ENCODE data around the gene DENND2A.
"Not testable (repeated sequence)": the region's sequence is repeated elsewhere in the genome, so short reads cannot be mapped to it uniquely, and the experiment has no call there.

Gene DENND2A

DNA sequence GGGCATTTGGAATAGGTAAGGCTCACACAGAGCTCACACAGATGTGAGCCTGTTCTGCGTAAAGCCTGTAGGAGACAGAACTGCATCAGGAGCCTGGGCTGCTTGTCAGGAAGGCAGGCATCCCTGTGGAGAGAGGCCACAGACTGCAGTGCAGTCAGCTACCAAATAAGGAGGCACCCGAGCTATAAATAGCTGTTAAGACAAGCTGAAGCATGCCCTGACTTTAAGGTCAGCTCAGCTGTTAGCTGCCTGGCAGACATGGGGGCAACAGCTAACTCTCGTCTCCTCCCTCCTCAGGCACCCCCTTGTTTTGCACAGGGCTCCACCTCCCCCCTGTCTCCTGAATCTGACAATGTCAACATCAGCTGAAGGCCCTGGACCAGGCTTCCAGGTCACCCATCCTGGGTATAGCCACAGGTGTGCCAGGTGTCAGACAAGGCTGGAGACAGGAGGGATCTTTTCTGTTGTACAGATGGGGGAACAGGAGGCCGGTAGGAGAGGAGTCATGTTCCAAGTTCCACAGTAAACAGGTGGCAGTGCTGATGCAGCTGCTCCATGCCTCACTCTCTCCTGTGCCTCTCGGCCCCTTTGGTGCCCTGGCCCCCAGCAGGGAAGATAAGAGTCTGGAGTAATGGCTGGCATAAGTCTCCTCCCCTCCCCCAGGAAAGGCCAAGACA is 133.7 kb downstream of the DENND2A start:
- DNase-seq (ENCODE audit: low read depth), result peak; percentile 12

DNA sequence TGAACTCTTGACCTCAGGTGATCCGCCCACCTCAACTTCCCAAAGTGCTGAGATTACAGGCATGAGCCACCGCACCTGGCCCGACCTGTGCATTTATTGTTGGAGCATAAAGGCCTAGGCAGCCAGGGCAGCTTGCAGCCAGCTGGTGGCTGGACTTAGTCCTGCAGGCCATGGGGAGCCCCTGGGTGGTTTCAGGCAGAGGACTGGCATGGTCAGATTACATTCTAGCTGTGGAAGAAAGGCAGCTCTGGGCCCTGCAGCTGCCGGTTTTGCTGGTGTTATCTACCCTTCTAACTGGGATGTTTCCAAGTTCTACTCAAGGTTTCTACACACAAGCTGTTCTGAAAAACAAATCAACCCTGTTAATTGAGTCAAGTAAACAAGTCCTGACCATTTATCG is 138.6 kb downstream of the DENND2A start:
- DNase-seq (ENCODE audit: low read depth), result no peak

DNA sequence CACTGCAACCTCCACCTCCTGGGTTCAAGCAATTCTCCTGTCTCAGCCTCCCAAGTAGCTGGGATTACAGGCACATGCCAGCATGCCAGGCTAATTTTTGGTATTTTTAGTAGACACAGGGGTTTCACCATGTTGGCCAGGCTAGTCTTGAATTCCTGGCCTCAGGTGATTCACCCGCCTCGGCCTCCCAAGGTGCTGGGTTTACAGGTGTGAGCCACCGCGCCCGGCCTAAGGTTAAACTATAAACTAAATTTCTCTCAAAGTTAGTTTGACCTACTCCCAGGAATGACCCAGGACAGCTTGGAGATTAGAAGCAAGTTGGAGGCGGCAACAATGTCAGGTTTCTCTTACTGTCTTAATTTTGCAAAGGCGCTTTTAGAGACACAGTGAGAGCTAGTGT is 142.8 kb downstream of the DENND2A start:
- not testable (repeated sequence) for DNase-seq (ENCODE audit: low read depth)

DNA sequence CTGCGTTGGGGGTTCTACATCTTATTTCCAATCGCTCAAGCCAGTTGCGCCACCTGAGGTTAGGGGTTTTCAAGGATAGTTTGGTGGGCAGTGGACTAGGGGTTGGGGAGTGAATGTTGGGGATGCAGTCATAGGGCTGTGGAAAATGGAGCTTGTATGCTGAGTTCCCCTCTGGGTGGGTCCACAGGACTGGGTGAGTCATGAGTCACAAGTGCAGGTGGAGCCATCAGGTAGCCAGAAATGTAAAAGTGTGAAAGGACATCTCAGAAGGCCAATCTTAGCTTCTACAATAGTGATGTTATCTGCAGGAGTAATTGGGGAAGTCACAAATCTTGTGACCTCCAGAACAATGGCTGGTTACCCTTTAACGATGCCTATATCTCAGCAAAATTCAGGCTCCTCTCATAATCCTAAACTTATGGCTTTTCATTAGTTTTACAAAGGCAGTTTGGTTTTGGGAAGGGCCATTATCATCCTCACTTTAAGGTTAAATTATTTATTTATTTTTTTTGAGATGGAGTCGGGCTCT is 143.3 kb downstream of the DENND2A start:
- no peak for DNase-seq (ENCODE audit: low read depth)

DNA sequence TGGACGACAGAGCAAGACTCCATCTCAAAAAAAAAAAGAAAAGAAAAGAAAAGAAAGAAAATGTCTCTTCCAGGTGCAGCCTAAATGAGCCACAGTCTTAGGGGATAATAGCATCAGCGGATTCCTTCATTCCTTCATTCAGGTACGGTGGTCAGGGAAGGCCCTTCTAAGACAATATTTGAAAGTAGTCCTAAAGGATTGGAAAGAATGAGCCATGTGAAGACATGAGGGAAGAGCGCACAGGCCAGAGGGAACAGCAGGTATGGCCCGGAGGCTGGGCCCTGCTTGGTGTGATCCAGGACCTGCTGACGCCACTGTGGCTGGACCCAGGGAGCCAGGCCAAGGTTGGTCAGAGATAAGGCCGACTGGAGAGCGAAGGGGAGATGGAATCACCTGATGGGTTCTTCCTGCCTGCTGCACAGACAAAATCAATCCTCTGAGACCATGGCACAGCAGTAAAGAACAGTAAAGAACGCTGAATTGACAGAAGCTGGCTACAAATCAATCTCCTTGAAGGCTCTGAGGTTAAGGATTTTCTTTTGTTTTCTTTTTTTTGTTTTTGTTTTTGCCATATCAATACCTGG is 145.0 kb downstream of the DENND2A start:
- DNase-seq (ENCODE audit: low read depth), result no peak

DNA sequence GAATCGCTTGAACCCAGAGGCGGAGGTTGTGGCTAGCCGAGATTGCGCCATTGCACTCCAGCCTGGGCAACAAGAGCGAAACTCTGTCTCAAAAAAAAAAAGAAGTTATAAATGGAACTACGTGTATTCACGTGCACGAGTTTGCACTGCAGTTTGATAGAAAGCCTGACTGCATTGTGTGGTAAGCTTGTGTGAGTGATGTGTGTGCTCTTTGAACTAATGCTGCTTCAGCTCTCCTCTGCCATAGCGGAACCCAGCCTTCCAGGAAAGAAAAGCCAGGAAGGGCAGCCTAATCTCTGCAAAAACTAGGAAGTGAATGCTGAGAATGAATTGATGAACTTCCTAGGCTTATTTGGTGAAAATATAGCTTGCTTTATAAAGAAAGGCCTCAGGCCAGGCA is 145.7 kb downstream of the DENND2A start:
- DNase-seq (ENCODE audit: low read depth), result no peak

DNA sequence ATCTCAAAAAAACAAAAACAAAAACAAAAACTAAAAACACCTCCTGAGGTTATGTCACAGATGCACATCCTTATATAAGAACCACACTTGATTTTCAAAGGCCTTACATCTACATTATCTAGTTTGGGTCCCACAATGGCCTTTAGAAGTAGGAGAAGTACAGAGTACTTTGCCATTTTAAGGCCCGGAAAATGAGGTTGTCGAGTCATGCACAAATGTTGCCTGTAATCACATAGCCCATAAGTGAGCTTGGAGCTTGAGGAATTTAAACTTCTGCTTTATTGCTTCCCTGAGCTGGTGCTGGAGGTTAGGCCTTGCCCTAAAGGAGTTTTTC is 151.6 kb downstream of the DENND2A start:
- DNase-seq (ENCODE audit: low read depth), result no peak

DNA sequence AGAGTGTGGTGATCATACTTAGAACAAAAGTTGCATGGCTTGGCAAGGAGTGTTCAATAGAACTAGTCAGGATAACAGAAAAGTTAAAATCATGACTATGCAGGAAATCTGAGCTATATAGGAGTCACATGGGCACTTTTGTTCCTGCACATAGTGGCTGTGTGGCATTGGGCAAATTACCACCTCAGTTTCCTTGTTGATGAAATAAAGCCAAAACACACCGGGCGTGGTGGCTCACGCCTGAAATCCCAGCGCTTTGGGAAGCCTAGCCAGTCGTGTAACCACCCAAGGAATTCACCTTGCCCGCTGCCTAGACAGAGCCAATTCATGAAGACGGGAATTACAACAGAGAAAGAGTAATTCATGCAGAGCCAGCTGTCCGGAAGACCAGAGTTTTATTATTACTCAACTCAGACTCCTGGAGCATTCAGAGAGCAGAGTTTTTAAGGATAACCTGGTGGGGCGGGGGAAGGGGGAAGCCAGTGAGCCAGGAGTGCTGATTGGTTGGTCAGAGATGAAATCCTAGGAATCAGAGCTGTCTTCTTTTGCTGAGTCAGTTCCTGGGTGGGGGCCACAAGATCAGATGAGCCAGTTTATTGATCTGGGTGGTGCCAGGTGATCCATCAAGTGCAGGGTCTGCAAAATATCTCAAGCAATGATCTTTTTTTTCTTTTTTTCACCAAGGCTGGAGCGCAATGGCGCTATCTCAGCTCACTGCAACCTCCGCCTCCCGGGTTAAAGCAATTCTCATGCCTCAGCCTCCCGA is 154.9 kb downstream of the DENND2A start:
- no peak for DNase-seq (ENCODE audit: low read depth)

DNA sequence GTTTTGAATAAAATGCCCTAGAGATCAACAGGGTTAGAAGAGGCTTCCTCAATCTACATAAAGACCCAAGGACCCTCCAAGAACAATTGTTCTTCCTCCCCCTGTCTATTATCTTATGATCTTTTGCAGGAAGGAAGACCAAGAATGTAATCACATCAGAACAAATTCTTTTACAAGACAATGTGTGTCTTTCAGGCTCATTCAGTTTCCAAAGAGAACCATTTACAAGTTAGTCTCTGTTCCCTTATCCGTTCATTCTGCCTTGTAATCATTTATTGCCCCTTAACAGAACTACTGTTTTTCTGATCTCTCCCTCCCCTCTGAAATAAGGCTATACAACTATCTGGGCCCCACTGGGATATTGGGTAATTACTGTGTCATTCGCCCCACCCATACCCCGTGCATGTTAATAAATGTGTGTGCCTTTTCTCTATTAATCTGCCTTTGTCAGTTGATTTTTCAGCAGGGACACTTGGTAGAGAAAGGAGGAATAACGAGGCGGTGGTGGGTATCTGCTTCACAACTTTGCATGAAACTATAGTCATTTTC is 155.6 kb downstream of the DENND2A start:
- no peak for DNase-seq (ENCODE audit: low read depth)

DNA sequence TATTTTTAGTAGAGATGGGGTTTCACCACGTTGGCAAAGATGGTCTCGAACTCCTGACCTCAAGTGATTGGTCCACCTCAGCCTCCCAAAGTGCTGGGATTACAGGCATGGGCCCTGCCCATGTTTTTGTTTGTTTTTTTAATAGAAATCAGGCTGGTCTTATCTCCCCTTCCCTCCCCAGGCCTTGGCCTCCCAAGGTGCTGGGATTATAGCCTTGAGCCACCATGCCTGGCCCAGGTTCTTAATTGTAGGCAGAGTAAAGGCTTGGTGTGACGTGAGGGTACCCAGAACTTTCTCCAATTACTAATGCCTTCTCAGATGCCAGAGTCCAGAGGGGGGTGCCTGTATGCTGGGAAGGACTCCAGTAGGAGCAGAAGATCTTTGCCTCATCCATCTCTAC is 156.1 kb downstream of the DENND2A start:
- no peak for DNase-seq (ENCODE audit: low read depth)

DNA sequence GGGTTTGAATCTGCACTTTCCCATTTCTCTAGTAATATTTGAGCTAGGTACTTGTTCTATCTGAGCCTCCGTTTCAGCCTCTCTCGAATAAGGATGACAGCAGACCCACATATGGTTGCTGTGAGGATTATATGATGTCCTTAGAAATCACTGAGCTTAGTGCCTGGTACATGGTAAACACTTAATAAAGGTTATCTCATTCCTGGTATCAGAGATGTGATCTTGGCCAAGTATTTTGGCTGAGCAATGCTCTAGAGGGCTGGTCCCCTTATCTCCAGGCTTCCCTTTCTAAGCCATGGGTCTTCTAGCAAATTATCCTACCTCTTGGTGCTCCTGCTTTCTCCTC is 160.9 kb downstream of the DENND2A start:
- DNase-seq (ENCODE audit: low read depth), result no peak

DNA sequence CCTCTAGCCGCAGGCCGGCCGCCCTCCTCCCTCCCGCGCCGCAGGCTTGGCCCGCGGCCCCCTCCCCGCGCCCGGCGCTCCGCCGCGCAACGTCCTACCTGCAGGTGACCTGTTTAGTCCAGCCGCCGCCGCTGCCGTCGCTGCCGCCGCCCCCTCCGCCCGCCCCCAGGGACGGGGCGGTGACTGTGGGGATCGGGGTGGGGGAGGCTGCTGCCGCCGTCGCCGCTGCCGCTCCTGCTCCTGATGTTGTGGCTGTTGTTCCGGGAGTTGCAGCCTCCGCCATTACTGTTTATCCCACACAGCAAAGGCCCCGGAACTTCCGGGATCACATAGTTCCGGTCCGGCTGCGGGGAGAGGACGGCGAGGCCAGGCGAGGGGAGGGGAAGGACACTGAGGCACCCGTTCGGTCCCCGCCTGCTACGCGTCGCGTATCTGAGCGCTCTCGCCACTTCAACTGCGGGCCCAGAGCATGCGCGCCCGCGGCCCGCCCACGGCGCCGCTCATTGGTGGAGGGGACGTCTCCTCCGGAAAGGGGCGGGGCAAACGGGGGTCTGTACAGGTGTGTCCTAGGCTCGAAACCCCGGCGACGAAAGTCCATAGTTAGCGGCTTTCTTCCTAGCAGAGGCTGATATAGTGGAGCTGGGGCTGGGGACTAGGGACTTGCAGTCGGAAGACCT is 161.4 kb downstream of the DENND2A start, which contains the start of gene MKRN1:
TSS of gene MKRN1 (minus strand) at position 444 of the 677 bp plus-strand sequence. CDS start at position 283, 161 bp downstream.
- DNase-seq (ENCODE audit: low read depth), result peak; percentile 90

DNA sequence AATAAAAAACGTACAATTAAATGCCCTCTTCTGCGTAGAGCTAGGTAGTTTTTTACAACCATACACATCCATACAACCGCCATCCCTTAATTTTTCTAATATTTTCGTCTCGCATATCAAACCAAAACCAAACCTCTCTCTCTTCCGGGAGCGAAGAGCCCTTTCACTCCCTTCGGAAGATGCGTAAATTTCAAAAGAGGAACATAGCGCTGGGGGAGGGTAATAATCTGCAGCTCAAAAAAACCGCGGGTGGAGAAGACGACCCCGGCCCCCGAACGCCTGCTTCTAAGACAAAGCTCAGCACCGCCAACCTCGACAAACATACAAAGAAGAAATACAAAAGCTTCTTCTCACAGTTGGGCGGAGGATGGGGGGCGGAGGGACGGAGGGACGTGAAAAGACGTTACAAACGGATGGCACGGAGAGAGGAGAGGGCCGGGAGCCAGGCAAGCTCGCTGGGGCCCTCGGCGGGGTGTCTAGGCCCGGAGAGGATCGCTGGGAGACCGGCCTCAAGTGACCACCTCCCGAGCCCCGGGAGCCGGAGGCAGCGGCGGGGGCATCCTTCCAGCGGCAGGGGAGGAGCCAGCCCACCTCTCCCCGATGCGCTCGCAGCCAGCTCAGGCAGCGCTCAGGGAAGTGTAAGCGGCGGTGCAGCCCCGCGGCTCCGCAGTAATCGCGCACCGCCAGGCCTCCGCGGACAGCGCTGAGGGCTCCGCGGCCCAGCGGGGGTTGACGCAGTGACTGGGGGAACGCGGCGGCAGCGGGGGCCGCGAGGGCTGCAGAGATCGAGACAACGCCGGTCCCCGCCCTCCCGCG is 162.2 kb downstream of the DENND2A start:
- DNase-seq (ENCODE audit: low read depth), result peak; percentile 53

DNA sequence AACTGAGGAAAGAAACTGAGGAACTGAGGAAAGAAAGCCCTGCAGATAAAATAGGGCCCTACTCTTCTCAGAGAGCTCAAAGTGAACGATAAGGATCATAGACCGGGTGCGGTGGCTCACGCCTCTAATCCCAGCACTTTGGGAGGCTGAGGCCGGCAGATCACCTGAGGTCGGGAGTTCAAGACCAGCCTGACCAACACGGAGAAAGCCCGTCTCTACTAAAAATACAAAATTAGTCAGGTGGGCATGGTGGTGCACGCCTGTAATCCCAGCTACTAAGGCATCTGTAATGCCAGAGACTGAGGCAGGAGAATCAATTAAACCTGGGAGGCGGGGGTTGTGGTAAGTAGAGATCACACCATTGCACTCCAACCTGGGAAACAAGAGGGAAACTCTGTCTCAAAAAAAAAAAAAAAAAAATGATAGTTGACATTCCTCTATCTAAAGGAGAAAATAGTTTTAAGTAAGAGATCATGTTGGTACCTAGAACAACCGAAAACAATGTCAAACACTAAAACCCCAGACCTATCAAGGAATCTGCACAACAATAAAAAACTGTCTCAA is 163.8 kb downstream of the DENND2A start:
- DNase-seq (ENCODE audit: low read depth), result no peak

DNA sequence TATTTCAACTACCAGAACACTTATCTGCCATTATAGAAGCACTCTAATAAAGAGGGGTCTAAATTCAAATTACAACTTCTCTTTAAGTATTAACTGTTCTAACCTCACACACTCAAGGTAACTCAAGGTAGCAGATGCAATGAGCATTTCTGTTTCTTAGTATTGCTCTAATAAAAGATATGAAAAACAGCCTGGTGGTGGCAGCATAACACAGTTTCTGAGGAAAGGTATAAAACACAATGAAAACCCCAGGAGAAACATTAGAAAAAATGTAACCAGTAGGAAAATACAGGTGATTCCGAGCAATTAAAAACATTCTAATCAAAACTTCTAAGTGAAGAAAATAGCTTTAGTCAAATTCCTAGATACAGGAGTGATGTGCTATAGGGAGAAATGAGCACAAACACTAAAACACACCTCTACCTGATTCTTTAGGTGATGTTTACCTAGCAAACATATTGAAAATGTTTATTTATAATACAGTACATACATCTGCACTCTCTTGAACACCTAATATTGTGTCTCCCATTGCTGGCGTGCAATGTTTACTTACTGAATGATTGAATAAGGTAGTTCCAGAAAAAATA is 164.8 kb downstream of the DENND2A start:
- DNase-seq (ENCODE audit: low read depth), result peak; percentile 68

Measured in ELR (cell line).